NCI-H2196 treated with DMSO at 0.1 percent for 48 hours (cell line): ENCODE data around the gene RIPPLY3.
"Not testable (repeated sequence)": the region's sequence is repeated elsewhere in the genome, so short reads cannot be mapped to it uniquely, and the experiment has no call there.

Source experiments
- DNase-seq: peaks from one replicate; lab custom pipeline; 2025; ENCODE audit not compliant: unreplicated experiment; lab: John Stamatoyannopoulos, UW

The RIPPLY3 gene

GRCh38 chr21:37008724-37009123, 2.2 kb downstream of the RIPPLY3 start:
- peak; percentile 44 for DNase-seq

- DNase-seq, result peak; percentile 94
Measured at GRCh38 chr21:37009740-37010341, 3.3 kb downstream of the RIPPLY3 start.

- DNase-seq, result no peak
Measured at GRCh38 chr21:37017951-37018679, 11.6 kb downstream of the RIPPLY3 start.

DNA sequence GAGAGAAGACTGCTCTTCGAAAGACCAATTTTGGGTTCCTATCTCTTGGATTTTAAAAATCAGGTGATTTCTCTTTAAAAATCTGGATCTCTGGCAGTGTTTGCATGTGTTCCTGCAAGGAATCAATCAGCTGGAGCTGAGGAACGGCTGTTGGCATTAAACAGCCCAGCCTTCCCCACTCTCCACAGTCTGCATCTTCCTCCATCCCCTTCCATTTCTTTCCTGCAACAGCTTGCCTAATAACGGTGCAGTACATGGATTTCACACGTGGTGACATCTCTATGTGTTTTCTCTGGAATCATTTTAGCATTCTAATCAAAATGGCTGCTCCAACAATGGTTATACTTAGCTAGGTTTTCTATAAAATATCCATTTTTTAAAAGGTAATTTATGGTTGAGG, 20.0 kb downstream of the RIPPLY3 start:
- no peak for DNase-seq

DNA sequence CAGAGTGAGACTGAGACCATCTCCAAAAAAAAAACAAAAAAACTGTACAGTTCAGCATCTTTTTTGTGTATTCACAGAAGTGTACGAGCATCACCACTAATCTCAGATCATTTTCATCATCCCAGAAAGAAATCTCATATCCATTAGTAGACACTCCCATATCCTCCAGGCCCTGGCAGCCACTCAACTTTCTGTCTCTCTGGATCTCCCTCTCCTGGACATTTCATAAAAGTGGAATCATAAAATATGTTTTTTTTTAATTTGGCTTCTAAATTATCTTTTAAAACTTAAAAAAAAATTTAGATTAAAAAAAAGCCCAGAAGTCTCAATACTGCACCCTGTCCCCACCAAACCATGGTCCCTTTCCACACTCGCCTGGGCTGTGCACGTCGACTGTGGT, 22.1 kb downstream of the RIPPLY3 start:
- no peak for DNase-seq

DNA sequence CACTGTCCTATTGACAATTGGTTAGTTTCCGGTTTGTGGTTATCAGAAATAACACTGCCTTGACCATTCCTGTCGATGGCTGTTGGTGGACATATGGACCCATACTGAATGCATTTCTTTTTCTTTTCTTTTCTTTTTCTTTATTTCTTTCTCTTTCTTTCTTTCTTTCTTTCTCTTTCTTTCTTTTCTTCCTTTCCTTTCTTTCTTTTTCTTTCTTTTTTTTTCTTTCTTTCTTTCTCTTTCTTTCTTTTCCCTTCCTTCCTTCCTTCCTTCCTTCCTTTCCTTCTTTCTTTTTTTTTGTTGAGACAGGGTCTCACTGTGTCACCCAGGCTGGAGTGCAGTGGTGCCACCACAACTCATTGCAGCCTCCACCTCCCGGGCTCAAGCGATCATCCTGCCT, 24.4 kb downstream of the RIPPLY3 start:
- no peak for DNase-seq

- DNase-seq, result no peak
Measured at GRCh38 chr21:37032293-37032692, 25.8 kb downstream of the RIPPLY3 start.

GRCh38 chr21:37032877-37033471, 26.5 kb downstream of the RIPPLY3 start:
- DNase-seq, result no peak

GRCh38 chr21:37034394-37034793, 27.9 kb downstream of the RIPPLY3 start:
- not testable (repeated sequence) for DNase-seq

DNA sequence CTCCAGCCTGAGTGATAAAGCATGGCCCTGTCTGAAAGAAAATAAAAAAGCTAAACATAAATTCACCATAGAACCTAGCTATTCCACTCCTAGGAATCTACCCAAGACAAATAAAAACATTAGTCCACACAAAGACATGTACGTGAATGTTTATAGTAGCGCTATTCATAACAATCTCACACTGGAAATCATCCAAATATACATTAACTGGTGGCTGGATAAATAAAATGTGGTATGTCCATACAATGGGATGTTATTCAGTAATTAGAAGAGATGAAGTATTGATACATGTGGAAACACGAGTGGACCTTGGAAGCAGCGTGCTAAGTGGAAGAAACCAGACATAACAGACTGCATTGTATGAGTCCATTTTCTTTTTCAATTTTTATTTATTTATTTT, 29.7 kb downstream of the RIPPLY3 start:
- no peak for DNase-seq

DNA sequence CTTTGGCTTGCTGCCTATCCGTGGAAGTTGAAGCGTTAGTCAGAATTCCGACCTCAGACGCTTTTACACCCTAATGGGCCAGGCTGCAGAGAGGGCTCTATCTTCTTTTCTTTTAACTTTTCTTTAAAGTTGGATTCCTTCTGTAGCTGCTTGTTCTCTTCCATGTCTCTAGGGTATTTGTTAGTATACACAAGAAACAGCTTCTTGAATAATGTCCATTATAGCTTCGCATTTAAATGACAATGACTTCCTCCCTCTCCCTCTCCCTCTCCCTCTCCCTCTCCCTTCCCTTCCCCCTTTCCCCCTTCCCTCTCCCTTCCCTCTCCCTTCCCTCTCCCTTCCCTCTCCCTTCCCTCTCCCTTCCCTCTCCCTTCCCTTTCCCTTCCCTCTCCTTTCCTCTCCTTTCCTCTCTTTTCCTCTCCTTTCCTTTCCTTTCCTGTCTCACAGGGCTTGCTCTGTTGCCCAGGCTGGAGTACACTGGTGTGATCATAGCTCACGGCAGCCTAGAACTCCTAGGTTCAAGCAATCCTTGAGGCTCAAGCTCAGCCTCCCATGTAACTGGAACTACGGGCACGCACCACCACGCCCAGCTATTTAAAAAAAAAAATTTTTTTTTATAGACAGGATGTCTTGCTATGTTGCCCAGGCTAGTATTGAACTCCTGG, 33.0 kb downstream of the RIPPLY3 start:
- no peak for DNase-seq

- no peak for DNase-seq
Measured at GRCh38 chr21:37040212-37040611, 33.7 kb downstream of the RIPPLY3 start.

GRCh38 chr21:37041706-37042271, 35.3 kb downstream of the RIPPLY3 start:
- DNase-seq, result peak; percentile 13

DNA sequence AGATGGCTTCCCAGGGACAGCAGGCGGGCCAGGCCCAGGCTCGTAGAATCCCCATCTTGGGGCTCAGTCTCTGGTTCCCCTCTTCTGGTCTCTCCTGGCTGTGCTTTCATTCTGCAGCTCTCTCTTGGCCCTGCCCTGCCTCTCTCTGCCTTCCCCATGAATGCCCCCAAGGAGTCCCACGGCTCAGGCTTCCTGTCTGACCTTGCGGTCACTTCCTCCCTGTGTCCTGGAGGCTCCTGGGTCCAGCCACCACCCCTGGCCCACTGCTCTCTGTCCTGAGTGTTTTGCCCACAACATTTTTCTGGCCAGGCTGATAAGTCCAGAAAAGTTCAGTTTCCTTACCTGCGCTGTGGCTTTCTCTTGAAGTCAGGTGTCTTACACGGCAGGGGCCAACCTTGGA, 37.3 kb downstream of the RIPPLY3 start:
- no peak for DNase-seq

GRCh38 chr21:37044643-37045042, 38.1 kb downstream of the RIPPLY3 start:
- DNase-seq, result no peak

- no peak for DNase-seq
Measured at GRCh38 chr21:37045149-37045548, 38.6 kb downstream of the RIPPLY3 start.

- no peak for DNase-seq
Measured at GRCh38 chr21:37045556-37045955, 39.1 kb downstream of the RIPPLY3 start.

DNA sequence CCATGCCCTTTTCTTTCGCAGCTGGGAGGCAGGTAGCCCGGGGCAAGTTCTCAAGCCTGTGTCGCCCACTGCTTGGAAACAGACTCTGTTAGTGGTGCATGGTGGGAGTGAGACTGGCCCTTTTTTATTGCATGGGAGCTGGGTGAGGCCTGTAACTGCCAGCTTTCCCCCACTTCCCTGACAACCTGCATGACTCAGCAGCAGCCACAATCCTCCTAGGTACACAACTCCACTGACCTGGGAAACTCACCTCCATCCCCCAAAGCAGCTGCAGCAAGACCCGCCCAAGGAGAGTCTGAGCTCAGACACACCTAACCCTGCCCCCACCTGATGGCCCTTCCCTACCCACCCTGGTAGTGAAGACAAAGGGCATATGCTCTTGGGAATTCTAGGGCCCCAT, 40.6 kb downstream of the RIPPLY3 start:
- DNase-seq, result no peak

- not testable (repeated sequence) for DNase-seq
Measured at GRCh38 chr21:37049741-37050140, 43.2 kb downstream of the RIPPLY3 start.

DNA sequence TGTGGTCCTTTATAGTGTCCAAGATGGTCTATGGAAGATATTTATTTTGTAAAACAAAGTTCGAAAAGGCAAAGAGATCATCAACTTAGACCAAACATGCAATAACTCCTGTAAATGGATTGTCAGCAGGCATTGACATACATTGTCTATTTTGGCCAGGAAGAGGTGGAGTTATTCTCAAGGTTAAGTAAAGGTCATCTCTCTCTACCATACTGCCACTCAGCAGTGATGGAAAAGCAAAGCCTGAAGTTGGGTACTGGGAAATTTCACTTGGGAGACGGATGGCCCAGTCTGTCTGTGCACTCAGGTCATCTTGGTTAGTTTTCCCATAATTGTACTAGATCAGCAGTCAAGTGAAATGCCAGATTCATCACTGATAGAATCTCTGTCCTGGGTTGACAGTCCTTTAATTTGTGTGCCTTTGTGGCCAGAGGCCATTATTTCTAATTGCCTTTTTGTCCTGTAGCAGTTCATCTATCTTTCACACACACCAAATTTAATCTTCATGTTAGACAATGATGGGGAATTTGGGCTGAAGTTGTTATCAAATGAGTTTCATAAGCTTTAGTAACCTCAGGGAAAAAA, 48.9 kb downstream of the RIPPLY3 start:
- DNase-seq, result no peak

- DNase-seq, result no peak
Measured at GRCh38 chr21:37057614-37058013, 51.1 kb downstream of the RIPPLY3 start.
